Natural killer cell (primary cell): ENCODE data around the gene GPRIN1. TPM values are rescaled to one million over a fixed set of nuclear protein-coding genes. Genes with fewer than 3 reads are reported as not detected.
A peak's percentile ranks its signal among the peaks of the same experiment; 100 is the strongest.

ENCODE experiments used
- ATAC-seq, 3 donors: fragments of 150-1000 bp in 2 of 3; fragments of 200-7000 bp in 1 of 3; cut with Tn5 transposase; 1 replicate in 1 of 3; 2 replicates in 2 of 3; pipeline ENCODE4 v1.10.0; 2021; ENCODE audit warnings: mild to moderate bottlenecking in 2 of 3, moderate library complexity in 2 of 3
- DNase-seq, 2 donors: peaks; one replicate each; pipeline versions ENCODE4 v3.0.0 to v3.0.0-alpha.2; 2013 to 2021; ENCODE audit warnings: mixed read lengths in 1 of 2
- H3K27ac ChIP-seq: one replicate; pipeline ENCODE4 v1.5.1; 2013; ENCODE audit warnings: mild to moderate bottlenecking, low read length
- H3K27me3 ChIP-seq: one replicate; pipeline ENCODE4 v1.6.1; 2013; ENCODE audit warnings: low read length; ENCODE audit not compliant: control insufficient read depth, insufficient read depth
- H3K36me3 ChIP-seq: one replicate; pipeline ENCODE4 v1.6.1; 2013; ENCODE audit warnings: low read length; ENCODE audit not compliant: control insufficient read depth, insufficient read depth
- H3K4me1 ChIP-seq: one replicate; pipeline ENCODE4 v1.6.1; 2013; ENCODE audit warnings: low read length; ENCODE audit not compliant: control insufficient read depth, insufficient read depth
- H3K4me3 ChIP-seq: one replicate; pipeline ENCODE4 v1.5.1; 2013; ENCODE audit warnings: low read length
- H3K9me3 ChIP-seq: one replicate; pipeline ENCODE4 v1.6.1; 2013; ENCODE audit warnings: low read length; ENCODE audit not compliant: control insufficient read depth, insufficient read depth
- H3K27ac Mint-ChIP-seq, 2 donors: one replicate each; pipeline ENCODE4 v1.8.0; 2022; ENCODE audit warnings: mild to moderate bottlenecking in 2 of 2, mixed read lengths in 2 of 2, moderate library complexity in 1 of 2
- H3K27me3 Mint-ChIP-seq, 2 donors: one replicate each; pipeline ENCODE4 v1.8.0; 2022; ENCODE audit warnings: low read depth in 2 of 2, mixed read lengths in 2 of 2
- H3K36me3 Mint-ChIP-seq: one replicate; pipeline ENCODE4 v1.8.0; 2022; ENCODE audit warnings: mixed read lengths
- H3K4me1 Mint-ChIP-seq, 2 donors: one replicate each; pipeline ENCODE4 v1.8.0; 2022; ENCODE audit warnings: mixed read lengths in 2 of 2
- H3K4me3 Mint-ChIP-seq: one replicate; pipeline ENCODE4 v1.8.0; 2022; ENCODE audit warnings: mild to moderate bottlenecking, moderate library complexity, mixed read lengths
- H3K9me3 Mint-ChIP-seq, 2 donors: one replicate each; pipeline ENCODE4 v1.8.0; 2022; ENCODE audit warnings: mixed read lengths in 2 of 2
- CTCF ChIP-seq: fragments of 200-600 bp; IDR thresholded peaks from one replicate; pipeline ENCODE4 v1.8.0; 2022; ENCODE audit warnings: antibody characterized with exemption
- WGBS: methylation state at CpG from one replicate; pipeline ENCODE4 v1.1.7; 2013; ENCODE audit warnings: missing lambda C conversion rate; ENCODE audit not compliant: insufficient coverage; 5-methylcytosine and 5-hydroxymethylcytosine counted together
- intact Hi-C: fragments of 100-400 bp; cut with micrococcal nuclease; formaldehyde crosslinking; loops from one replicate; pipeline ENCODE4 v1.14.2; 2022
- total RNA-seq, 4 donors: library from RNA; stranded (reverse); fragments of 120-200 nt in 1 of 4; gene quantifications; one replicate each; pipeline versions ENCODE4 v1.2.3 to v1.2.4, GENCODE V29; 2013 to 2022

Gene GPRIN1
- total RNA-seq, 3 donors from 2014 or later (not counting 1 experiment from before 2014, with no cell fraction given), result 0.92 to 1.5 (median 1.3) TPM

- Histone ChIP-seq H3K27ac (no peak overlapping the region), H3K4me1 (no peaks in the 10 kb centered on the region), H3K36me3 (no peaks in the 10 kb centered on the region), H3K9me3 (no peaks in the 10 kb centered on the region), H3K27me3 (no peaks in the 10 kb centered on the region), H3K4me3 (no peak overlapping the region)
- TF ChIP-seq CTCF, result no peak
- no peak for ATAC-seq
- 48% methylated on average over 7 of the region's 8 CpGs for WGBS
- H3K27me3 Mint-ChIP-seq, result peaks cover 12 to 19% of the 10 kb centered on the region in 2 donors
- H3K36me3 Mint-ChIP-seq, result no peaks in the 10 kb centered on the region
- DNase-seq, result no peak
- H3K27ac Mint-ChIP-seq, result no peak overlapping the region
- peaks cover 7 to 15% of the 10 kb centered on the region in 2 donors for H3K4me1 Mint-ChIP-seq
- intact Hi-C loops, result no loop called here
- H3K9me3 Mint-ChIP-seq, result no peaks in the 10 kb centered on the region
- no peak overlapping the region for H3K4me3 Mint-ChIP-seq
Observed at GRCh38 chr5:176560364-176560763, 49.6 kb downstream of the GPRIN1 start.

GRCh38 chr5:176559683-176560082 is 50.3 kb downstream of the GPRIN1 start:
- H3K9me3 ChIP-seq, result no peaks in the 10 kb centered on the region
- H3K27me3 ChIP-seq, result no peaks in the 10 kb centered on the region
- no peak for TF ChIP-seq CTCF
- no peaks in the 10 kb centered on the region for H3K4me1 ChIP-seq
- peak in 2 of 3 donors; percentile 52 to 73 for ATAC-seq
- DNase-seq, result peak in 1 of 2 donors; percentile 67
- Mint-ChIP-seq H3K36me3 (no peaks in the 10 kb centered on the region), H3K9me3 (no peaks in the 10 kb centered on the region), H3K4me3 (no peak overlapping the region), H3K27ac (no peak overlapping the region), H3K4me1 (peaks cover 7 to 21% of the 10 kb centered on the region in 2 donors), H3K27me3 (peaks cover 12 to 19% of the 10 kb centered on the region in 2 donors)
- no peak overlapping the region for H3K27ac ChIP-seq
- H3K4me3 ChIP-seq, result no peak overlapping the region
- no peaks in the 10 kb centered on the region for H3K36me3 ChIP-seq
- intact Hi-C loops, result loop anchor here (5.0 kb wide), 1 partner anchor 142 kb away; the partner anchor contains the start of gene CLTB
- WGBS, result 13% methylated on average over 5 of the region's 5 CpGs

GRCh38 chr5:176557846-176558245 is 52.1 kb downstream of the GPRIN1 start:
- Histone ChIP-seq H3K4me3 (no peak overlapping the region), H3K36me3 (no peaks in the 10 kb centered on the region), H3K27ac (no peak overlapping the region), H3K4me1 (peaks cover 7% of the 10 kb centered on the region), H3K9me3 (no peaks in the 10 kb centered on the region), H3K27me3 (no peaks in the 10 kb centered on the region)
- peaks cover 7 to 21% of the 10 kb centered on the region in 2 donors for H3K4me1 Mint-ChIP-seq
- H3K27me3 Mint-ChIP-seq, result peaks cover 11 to 23% of the 10 kb centered on the region in 2 donors
- no peaks in the 10 kb centered on the region for H3K9me3 Mint-ChIP-seq
- no peaks in the 10 kb centered on the region for H3K36me3 Mint-ChIP-seq
- intact Hi-C loops, result loop anchor here (5.0 kb wide), 1 partner anchor 141 kb away; the partner anchor contains the start of gene CLTB
- 97% methylated on average over 12 of the region's 13 CpGs for WGBS
- ATAC-seq (no peak), DNase-seq (no peak)
- no peak overlapping the region for H3K4me3 Mint-ChIP-seq
- H3K27ac Mint-ChIP-seq, result no peak overlapping the region
- no peak for TF ChIP-seq CTCF
